Measurements from ENCODE around the gene TMEM150B.

TMEM150B gene

DNA sequence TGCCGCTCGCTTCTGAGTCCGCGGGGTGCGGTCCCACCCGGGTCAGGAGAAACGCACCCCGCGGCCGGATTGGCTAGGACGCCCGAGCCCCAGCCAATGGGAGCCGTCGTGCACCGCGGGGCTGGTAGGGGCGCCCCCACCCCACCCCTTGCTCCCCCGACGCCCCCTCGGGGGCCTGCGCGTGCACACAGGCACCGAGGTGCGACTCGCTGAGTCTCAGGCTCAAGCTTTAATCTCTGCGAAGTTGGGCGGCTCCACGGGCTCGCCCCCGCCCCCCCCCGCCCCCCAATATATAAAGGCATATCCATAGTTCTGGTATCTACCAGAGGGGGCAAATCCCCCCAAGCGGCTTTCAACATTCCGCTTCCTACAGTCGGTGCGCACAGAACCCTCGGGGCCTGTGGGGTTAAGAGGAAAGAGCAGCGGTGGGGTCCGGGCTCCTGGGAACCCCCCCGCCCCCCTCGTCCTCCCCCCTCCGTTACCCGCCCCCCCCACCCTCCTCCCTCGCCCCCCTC lies 29.6 kb upstream of the TMEM150B start, which contains the start of gene COX6B2:
Gene COX6B2 (minus strand): TSS at position 22 of the 515 bp plus-strand sequence. CDS start 198 bp downstream, outside the sequence.
- no peak for DNase-seq (ENCODE audit: low spot score)

DNA sequence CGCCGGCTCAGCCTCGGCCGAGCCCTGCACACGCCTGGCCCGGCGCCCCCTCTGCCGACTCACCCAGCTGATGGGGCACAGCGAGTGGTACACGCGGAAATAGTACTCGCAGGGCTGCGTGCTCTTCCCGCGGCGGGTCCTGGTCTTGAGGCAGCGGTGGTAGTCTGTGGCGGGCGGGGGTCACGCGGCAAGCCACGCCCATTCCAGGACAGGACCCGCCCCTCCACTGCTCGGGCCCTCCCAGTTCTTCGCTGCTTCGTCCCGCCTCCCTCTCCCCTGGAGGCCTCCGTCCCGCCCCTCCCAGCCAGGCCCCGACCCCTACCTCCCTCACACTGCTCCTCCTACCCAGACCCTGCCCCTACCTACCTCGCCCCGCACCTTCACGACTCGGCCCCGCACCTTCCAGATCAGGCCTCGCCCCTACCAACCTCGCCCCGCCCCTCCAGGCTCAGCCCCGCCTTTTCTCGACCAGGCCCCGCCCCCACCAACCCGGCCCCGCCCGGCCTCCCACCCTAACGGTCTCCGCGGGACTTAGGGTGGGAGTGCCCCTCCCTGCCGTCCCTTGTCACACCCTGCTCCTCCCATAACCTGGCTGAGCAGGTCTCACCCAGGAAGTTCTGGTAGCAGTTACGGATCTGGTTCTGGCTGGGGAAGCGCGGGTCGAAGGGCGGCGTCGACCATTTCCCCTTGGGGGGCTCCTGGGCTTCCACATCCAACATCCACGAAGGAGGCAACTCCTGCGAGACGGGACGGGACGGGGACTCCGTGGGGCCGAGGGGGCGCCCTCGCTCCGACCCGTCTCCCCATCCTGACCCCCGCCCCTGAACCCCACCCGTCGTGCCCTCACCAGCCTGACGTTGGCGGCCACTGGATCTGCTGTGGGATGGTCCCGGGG lies 28.9 kb upstream of the TMEM150B start:
- peak; percentile 82 for DNase-seq (ENCODE audit: low spot score)

DNA sequence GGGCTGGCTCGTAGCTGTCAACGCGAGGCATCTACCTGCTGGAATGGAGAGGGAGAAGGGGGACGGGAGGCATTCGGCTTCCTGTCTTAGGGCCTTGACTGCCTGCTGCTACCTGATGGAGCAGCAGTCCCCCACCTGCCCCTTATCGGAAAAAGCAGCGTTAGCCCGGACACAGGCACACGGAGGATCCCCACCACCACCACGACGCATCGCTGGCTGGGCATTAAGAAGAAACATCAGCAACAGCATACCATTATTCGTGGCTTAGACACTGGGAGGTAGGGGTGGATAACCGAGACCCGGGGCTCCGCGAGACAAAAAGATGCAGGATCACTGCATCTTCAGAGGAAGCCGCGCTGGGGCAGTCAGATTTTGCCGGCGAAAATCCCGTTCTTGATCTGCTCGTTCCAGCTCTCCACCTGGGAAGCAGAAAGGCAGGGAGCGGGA lies 28.2 kb upstream of the TMEM150B start:
- DNase-seq (ENCODE audit: low spot score), result no peak

- DNase-seq (ENCODE audit: low spot score), result no peak
Measured at GRCh38 chr19:55352549-55353145, 27.5 kb upstream of the TMEM150B start.

GRCh38 chr19:55352040-55352439 lies 26.9 kb upstream of the TMEM150B start:
- DNase-seq (ENCODE audit: low spot score), result no peak

- DNase-seq (ENCODE audit: low spot score), result no peak
Measured at GRCh38 chr19:55350620-55351315, 25.6 kb upstream of the TMEM150B start.

GRCh38 chr19:55348317-55349034 lies 23.3 kb upstream of the TMEM150B start:
- no peak for DNase-seq (ENCODE audit: low spot score)

GRCh38 chr19:55347442-55348009 lies 22.4 kb upstream of the TMEM150B start:
- DNase-seq (ENCODE audit: low spot score), result no peak

DNA sequence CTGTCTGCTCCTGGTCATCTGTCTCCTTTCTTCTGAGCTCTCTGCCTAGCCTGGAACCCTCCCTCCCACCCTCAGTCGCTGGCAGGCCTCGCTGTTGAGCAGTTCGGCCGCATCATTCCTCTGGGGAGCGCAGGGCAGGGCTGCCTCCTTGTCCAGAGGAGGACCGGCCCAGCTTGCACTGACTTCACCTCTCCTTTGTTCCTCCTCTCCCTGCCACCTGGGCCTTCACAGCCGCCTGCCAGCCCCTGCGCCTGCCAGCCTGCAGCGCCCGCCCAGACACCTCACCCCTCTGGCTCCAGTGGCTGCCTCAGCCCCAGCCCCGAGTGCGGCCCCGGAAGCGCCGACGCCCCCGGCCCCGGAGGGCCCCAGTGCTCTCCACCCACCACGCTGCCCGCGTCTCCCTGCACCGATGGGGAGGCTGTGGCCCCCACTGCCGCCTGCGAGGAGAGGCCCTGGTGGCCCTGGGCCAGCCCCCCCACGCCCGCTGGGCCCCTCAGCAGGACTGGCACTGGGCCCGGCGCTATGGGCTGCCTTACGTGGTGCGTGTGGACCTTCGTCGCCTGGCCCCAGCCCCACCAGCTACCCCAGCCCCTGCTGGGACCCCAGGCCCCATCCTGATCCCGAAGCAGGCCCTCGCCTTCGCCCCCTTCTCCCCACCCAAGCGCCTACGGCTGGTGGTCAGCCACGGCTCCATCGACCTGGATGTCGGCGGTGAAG lies 21.7 kb upstream of the TMEM150B start:
- no peak for DNase-seq (ENCODE audit: low spot score)

- no peak for DNase-seq (ENCODE audit: low spot score)
Measured at GRCh38 chr19:55345818-55346724, 20.9 kb upstream of the TMEM150B start.

GRCh38 chr19:55345101-55345817 lies 20.1 kb upstream of the TMEM150B start:
- no peak for DNase-seq (ENCODE audit: low spot score)

DNA sequence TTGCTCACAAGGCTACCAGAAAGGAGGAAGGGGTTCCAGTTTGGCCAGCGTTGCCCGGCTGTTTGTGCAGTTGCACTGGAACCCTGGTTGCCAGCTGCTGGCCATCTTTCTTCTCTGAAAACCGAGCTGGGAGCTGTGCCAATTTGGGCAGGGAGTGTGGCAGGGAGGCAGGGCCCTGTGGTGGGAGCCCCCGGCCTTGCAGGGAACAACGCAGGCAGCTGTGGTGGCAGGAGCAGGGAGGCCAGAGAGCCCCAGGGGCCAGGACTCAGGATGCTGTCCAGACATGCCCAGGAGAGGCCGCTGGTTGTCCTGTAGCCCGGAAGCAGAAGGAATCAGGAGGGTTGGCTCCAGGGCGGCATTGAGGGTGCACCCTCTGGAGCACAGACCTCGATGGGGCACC lies 19.3 kb upstream of the TMEM150B start:
- no peak for DNase-seq (ENCODE audit: low spot score)

- no peak for DNase-seq (ENCODE audit: low spot score)
Measured at GRCh38 chr19:55341595-55342531, 16.7 kb upstream of the TMEM150B start.

- DNase-seq (ENCODE audit: low spot score), result peak; percentile 93
Measured at GRCh38 chr19:55341171-55341588, 16.0 kb upstream of the TMEM150B start.

GRCh38 chr19:55340784-55341147 lies 15.6 kb upstream of the TMEM150B start:
- no peak for DNase-seq (ENCODE audit: low spot score)

- no peak for DNase-seq (ENCODE audit: low spot score)
Measured at GRCh38 chr19:55339889-55340783, 15.0 kb upstream of the TMEM150B start.

Data from AG08395 (cell line).